NCI-H82 treated with DMSO at 0.1 percent for 48 hours (cell line): ENCODE results near the gene PLA2G4E.

Experiments used
- DNase-seq: peaks from one replicate; lab custom pipeline; 2025; ENCODE audit not compliant: unreplicated experiment; lab: John Stamatoyannopoulos, UW

PLA2G4E gene

DNA sequence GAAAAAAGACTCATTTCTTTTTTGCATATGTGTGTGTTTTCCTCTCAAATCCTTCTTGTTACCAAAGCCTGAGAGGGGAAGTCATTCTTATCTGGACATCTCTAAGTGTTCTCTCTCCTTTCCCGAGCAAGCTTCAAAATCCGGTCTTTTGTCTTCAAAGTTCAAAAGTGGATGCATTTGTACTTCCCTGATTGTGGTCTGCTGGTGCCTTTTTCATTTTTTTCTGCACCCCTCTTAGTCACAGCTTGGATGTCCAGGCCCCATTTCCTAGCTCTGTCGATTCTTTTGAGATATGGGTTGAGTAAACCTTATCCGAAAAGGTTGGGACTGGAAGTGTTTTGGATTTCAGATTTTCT is 83.3 kb downstream of the PLA2G4E start:
- no peak for DNase-seq

DNA sequence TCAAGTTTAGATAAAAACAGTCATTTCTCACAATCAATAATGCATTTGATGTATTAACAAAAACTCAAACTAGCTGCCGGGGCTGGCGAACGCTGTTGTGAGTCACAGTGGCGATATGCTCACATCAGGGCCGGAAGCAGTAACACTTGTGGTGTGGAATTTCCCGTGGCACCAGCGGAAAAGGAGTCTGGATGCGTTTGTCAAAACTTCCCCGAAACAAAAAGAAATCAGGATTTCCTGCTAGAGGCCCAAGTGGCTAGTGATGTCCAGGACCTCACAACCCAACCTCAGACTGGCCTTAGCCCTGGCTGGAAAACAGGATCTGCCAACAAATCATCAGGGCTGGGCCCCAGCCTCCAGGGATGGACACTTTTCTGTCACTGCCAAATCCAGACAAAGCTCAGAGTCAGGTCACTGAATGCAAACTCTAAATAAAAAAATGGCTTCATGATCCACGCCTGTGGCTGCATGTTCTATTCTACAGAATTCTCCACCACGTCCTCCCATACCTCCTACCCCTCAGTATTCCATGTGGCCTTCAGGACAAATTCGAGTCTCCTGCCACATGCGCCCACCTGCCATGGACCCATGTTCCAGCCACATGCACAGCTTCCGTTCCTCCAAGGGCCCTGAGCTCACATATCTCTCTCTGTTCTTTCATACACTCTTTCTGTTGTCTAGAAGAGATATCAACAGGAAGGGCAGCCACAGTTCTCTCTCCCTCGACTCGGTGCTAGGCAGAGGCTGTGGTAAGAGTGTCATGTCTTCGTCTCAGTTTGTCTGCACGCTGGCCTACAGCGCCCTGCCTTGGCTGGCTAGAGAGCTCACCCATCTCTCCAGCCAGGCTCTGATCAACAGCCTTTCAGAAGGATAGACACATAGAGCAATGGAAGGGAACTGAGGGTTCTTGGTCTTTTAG is 83.9 kb downstream of the PLA2G4E start:
- DNase-seq, result no peak

GRCh38 chr15:41936155-41936554 is 84.7 kb downstream of the PLA2G4E start:
- no peak for DNase-seq

GRCh38 chr15:41935566-41936020 is 85.2 kb downstream of the PLA2G4E start:
- DNase-seq, result no peak

GRCh38 chr15:41934843-41935242 is 86.0 kb downstream of the PLA2G4E start:
- no peak for DNase-seq

GRCh38 chr15:41933771-41934170 is 87.1 kb downstream of the PLA2G4E start:
- DNase-seq, result no peak

GRCh38 chr15:41933326-41933725 is 87.5 kb downstream of the PLA2G4E start:
- DNase-seq, result no peak

GRCh38 chr15:41932511-41933289 is 88.1 kb downstream of the PLA2G4E start:
- no peak for DNase-seq

GRCh38 chr15:41932101-41932500 is 88.7 kb downstream of the PLA2G4E start:
- DNase-seq, result no peak
